HG03108 (cell line): ENCODE measurements around the gene OLIG1.

Source experiments
- ATAC-seq: cut with Tn5 transposase; IDR thresholded peaks from one replicate; pipeline ENCODE4 v1.9.1; 2021; ENCODE audit warnings: moderate library complexity; ENCODE audit not compliant: unreplicated experiment

OLIG1 gene

DNA sequence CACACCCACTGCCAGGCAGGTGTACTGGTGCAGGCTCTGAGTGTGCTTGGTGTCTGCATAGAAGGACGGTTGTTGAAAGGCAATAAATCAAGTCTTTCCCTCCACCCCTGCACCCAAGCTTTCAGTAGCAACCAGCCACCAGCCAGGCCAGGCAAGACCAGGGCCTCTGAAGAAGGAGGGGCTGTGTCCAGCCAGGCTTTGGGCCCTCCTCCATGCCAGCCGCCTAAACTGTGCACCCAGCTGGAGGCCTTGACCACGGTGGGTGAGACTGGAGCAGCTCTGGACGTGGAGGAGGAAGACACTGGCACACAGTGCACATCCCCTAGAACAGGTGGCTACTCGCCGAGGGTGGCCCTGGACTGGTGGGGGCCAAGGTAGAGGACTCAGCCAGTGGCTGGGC lies 39.3 kb upstream of the OLIG1 start:
- ATAC-seq: no peak

DNA sequence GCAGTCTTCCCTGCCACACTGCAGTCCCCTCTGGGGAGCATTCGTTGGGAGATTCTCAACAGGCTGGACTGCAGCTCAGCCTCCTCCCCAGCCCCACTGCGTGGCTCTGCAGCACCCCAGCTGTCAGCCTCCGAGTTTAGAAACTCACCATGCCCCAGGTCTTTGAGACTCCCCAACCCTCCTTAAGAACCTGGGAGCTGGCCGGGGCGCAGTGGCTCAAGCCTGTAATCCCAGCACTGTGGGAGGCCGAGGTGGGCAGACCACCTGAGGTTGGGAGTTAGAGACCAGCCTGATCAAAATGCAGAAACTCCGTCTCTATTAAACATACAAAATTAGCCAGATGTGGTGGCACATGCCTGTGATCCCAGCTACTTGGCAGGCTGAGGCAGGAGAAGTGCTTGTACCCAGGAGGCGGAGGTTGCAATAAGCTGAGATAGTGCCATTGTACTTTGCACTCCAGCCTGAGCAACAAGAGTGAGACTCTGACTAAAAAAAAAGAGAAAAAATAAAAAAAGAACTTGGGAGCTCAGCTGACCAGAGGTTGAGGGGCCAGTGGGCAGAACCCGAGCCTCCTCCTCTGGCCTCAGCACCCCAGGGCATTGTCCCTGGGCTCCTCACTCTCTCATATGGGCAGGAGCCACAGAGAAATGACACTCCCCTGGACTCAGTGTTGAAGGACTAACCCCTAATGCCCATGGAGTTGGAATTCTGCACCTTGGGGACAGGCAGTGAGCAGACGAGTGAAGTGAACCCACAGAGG lies 38.6 kb upstream of the OLIG1 start:
- no peak for ATAC-seq

DNA sequence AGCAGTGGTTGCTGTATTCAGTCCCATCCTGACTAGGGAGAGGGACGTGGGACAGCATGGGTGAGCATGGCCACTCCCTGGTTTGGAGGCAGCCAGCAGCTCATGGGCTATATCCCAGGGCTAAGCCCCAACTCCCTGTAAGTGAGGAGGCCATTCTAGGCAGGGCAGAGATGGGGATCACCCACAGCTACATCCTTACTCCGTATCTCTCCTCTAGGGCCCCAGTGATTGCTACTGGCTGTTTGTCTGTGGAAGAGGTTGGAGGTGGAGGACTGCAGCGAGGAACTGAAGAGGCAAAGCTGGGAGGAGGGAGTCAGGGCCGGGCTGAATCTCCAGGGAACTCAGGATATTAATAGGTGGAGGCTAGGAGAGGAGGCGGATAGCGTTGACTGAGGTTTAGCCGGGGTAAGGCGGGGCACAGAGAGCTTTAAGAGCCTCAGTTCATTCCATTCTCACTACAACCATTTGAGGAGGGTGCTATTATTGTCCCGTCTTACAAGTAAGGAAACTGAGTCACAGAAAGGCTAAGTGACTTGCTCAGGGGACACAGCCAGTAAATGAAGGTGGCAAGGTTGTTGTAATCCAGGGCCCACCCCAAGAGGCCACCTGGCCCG lies 37.4 kb upstream of the OLIG1 start:
- ATAC-seq: no peak

DNA sequence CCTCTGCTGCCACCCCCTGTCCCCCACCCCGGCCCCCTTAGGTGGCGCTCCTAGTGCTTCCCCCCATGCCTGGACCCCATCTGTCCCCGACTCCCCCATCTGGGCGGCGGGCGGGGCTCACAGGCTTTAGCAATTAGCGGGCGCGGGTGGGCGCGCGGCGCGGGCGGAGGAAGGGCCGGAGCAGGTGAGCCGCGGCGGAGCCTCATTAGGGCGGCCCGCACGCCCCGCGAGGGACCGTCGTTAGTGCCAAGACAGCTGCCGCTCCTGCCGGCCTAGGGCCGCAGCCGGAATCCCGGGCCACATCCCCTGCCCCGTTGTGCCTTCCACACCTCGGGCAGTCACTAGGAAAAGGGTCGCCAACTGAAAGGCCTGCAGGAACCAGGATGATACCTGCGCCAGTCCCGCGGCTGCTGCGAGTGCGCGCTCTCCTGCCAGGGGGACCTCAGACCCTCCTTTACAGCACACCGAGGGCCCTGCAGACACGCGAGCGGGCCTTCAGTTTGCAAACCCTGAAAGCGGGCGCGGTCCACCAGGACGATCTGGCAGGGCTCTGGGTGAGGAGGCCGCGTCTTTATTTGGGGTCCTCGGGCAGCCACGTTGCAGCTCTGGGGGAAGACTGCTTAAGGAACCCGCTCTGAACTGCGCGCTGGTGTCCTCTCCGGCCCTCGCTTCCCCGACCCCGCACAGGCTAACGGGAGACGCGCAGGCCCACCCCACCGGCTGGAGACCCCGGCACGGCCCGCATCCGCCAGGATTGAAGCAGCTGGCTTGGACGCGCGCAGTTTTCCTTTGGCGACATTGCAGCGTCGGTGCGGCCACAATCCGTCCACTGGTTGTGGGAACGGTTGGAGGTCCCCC lies 36.6 kb upstream of the OLIG1 start:
- ATAC-seq: no peak

DNA sequence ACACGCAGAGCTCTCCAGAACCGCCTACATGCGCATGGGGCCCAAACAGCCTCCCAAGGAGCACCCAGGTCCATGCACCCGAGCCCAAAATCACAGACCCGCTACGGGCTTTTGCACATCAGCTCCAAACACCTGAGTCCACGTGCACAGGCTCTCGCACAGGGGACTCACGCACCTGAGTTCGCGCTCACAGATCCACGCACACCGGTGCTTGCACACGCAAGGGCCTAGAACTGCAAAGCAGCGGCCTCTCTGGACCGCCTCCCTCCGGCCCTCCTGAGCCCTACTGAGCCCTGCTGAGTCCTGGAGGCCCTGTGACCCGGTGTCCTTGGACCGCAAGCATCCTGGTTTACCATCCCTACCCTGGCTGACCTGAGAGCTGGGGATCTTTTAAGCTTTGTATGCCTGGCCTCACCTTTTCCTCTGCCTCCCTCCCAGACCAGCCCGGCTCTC lies 36.0 kb upstream of the OLIG1 start:
- ATAC-seq: no peak

DNA sequence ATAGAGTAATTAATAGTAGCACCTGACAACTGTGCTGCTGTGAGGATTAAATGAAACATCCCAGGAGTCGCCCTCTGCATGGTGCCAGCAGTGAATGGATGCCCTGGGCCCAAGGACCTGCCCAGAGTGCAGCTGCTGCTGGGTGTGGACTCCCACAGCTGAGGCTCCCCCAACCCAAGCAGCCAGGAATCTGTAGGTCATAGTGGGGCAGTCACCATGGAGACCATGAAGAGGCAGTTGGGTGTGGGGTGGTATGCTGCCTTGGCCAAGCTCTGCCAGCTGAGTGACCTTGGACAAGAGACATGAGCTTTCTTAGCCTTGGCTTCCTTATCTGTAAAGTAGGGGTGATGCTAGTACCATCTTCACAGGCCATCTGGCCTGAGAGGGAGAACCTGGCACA lies 34.8 kb upstream of the OLIG1 start:
- ATAC-seq: no peak

DNA sequence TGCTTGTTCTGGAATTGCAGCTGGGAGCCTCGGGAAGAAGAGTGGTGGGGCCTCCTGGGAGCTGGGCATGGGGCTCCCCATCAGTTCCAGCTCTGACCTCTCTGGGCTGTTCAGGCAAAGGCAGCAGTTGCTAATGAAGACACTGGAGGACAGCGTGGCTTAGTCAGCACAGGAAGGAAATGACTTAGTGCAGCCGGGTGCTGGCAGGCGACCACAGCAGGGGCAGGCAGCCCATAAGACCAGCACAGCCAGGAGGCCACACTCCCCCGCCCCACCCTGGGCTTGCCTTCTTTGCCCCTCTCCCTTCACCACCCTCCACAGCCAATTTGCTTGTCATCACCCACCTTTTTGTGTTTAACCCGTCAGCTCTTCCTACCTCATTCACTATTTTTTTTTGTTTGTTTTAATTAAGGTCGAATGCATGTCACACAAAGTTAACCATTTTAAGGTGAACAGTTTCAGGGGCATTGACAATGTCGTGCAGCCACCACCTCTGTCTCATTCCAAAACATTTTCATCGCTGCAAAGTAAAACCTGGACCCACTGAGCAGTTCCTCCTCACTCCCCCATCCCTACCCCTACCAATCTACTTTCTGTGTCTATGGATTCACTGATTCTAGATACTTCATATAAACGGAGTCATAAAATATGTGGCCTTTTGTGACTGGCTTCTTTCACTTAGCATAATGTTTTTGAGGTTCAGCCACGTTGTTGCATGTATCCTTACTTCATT lies 33.3 kb upstream of the OLIG1 start:
- no peak for ATAC-seq

DNA sequence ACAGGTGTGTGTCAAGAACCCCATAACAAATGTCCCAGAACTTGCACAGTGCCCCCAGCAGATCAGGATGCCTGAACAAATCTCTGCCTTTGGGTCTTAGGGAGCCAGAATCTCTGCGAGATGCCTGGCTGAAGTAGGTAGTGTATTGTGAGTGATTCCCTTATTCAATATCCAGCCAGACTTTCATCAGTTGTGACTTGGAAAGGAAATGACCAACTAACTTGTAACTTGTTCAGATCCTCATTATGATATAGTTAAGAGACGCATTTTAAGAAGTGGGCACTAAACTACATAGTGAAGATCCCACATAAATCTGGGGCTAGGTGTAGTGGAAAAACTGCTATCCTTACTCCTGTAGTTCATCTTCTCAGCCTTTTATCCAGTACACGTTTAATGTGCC lies 32.4 kb upstream of the OLIG1 start:
- ATAC-seq: no peak

DNA sequence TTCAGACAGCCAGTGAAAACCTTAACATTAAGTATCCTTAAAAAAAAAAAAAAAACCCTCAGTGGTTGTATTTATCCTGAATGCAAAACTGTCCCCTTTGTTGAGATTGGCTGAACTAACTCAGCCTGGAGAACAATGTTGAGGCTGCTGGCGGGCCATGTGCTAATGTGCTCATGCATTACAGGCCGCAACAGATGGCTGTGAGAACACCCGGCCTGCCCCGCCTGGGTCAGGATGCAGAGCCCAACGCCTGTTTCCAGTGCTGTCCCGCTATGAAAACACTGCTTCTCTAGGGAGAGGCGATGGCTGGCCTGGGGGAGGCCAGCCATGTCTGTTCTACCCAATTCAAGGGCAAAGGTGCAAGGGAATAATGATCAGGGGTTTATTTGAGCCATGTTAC lies 30.4 kb upstream of the OLIG1 start:
- ATAC-seq: no peak

DNA sequence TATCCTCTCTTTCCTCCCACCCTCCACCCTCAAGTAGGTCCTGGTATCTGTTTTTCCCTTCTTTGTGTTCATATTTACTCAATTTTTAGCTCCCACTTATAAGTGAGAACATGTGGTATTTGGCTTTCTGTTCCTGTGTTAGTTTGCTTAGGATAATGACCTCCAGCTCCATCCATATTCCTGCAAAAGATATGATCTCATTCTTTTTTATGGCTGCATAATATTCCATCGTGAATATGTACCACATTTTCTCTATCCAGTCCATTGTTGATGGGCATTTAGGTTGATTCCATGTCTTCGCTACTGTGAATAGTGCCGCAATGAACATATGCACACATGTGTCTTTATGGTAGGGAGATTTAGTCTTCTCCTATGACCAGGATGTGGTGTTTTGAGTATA lies 29.7 kb upstream of the OLIG1 start:
- ATAC-seq: no peak

DNA sequence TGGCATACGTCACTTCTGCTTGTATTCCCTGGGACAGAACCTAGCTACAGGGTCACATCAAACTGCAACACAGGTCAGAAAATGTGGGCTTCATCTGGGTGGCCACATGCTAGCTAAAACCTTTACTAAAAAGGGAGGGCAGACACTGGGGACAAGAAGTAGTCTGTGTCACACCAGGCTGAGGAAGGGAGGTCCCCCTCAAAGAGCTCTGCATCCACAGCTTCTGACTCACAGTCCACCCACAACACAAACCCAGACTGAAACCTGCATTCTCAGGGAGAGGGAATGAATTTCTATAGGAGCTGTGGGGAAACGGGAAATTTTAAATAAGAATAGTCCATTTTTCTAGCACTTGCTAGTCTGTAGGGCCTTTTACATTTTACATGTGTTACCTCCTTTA lies 28.0 kb upstream of the OLIG1 start:
- ATAC-seq: no peak

DNA sequence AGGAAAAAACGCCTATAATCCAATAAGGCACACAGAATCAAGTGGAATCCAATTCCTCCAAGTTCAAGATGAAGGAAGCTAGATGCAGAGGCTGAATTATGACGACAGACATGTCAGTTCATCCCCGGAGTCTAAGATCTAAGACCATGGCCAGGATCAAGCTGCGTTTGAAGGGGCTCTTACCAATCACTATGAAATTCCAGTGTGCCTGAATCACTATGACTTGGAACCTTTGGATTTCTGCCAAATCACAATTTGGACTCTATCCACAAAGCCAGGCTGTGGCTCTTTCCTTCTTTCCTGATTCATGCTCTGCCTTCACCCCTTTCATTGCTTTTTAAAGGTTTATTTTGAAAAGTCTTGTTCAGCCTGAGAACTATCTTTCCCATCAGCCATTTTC lies 27.1 kb upstream of the OLIG1 start:
- ATAC-seq: no peak

DNA sequence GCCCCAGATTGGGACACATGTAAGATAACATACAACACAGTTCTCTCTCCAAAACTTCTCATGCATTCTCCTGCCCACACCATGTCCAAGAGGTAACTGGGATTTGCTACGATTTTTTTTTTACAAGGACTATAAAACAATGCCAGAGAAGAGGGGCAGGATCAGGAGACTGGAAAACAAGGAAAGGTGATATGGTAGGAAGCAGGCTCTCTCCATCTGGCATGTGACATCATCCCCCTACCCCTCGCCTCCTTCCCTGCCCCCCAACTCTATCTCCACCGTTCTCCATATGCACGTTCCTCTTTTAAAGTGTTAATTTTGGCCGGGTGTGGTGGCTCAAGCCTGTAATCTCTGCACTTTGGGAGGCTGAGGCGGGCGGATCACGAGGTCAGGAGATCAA lies 23.5 kb upstream of the OLIG1 start:
- no peak for ATAC-seq

DNA sequence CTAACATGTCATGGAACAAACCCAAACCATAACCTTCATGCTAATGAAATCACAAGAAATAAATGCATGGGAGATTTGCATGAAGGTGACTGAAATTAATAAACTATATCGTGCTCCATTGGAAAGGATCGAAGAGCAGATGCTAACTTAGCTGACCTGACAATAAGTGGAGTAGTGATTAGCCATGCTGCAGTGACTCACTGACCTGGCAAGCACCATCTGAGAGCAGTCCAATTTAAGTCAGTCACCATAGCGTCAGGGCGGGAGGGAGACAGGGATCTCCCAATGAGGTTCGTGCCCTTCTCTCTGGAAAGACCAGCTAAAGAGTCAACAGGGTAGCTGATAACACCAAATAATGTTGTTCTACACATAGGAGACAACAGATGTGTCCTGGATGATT lies 22.7 kb upstream of the OLIG1 start:
- no peak for ATAC-seq

DNA sequence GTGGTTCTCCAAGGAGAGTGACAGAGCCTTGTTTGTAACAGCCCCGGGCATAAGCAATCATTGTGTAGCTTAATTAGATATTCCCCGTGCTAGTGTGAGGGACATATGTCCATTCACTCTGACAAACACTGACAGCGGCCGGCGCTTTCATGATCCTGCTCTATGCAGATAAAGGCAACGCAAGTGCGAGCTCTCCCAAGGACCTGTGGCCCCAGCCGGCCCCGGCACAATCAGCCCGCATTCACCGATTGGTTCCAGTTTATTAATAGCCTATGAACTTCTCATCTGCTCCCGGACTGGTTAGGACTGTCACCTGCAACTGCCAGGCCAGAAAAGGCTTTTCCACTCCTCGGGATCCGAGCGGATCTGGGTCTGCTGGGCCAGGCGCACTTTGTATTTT lies 18.0 kb upstream of the OLIG1 start:
- ATAC-seq: no peak

DNA sequence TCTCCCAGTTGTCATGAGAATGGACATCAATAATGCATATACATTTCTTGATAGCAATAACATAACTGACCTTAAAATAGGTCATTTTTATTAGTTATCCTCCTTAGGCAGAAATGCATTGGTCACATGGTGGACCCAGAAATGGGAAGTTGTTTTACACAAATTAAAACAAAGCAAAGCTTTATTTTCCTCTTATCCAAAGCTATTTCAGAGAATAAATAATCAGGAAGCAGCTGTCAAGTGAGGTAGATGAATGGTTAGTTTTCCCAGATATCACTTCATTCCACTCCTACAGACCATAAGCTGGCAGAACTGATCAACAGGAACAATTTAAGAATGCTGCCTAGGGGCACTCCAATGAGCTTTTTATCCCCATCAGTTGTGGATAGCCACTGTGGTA lies 16.0 kb upstream of the OLIG1 start:
- no peak for ATAC-seq

DNA sequence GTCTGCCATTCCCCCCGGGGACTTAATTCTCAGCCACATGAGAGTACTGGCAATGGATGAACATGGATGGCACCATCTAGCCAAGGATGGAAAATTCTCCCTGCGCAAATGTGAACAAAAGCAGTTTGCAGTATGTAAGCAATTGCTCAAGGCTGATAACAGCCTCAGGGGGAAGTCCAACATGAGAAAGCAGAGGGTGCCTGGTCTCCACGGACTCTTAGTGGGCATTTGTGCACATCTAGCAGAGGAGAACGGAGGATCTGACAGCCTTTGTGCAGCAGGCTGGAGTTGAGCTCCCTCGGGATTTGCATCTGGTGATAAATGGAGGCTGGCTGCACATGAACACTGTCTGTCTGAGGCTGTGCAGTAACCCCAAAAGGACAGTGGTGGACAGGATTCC lies 13.9 kb upstream of the OLIG1 start:
- ATAC-seq: no peak

DNA sequence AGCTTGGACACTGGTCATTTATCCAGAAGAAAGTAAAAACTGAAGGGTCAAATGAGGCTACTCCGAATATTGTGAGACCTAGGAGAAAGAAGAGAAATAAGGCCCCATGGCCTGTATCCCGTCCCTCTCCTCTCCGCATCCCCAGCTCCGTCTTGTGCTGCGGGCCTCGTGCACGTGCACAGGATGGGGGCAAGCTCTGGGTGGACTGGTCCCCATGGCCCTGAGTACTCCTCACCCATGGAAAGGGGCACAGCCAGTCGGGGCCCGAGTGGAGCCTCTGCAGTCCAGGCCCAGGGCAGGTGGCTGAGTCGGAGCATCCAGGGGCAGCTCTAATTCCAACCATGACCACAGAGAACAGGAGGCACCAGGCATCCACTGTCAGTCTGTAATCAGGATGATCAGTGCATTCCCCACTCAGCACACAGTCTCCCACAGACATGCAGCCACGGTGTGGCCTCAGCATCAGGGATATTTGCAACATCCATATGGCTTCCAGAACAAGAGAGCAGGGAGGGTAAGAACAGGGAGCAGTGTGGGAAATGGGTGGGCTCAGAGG lies 12.5 kb upstream of the OLIG1 start:
- ATAC-seq: no peak

DNA sequence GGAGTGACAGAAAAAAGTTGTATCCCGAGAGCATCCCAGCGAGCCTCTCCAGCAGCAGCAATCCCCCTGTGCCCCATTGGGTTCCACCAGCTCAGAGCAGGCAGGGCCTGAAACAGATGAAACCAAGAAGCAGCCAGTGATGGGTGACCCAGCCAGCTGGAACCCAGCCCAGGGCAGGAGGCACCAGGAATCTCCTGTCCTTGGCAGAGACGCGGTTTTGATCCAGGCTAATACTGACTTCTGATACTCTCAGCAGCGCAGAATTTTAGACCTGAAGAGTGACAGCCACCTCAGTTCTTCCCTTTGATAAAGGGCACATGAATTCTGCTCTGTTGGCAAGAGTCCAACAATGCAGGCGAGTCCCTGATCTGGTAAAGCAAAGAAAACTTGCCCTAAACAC lies 11.4 kb upstream of the OLIG1 start:
- ATAC-seq: no peak

DNA sequence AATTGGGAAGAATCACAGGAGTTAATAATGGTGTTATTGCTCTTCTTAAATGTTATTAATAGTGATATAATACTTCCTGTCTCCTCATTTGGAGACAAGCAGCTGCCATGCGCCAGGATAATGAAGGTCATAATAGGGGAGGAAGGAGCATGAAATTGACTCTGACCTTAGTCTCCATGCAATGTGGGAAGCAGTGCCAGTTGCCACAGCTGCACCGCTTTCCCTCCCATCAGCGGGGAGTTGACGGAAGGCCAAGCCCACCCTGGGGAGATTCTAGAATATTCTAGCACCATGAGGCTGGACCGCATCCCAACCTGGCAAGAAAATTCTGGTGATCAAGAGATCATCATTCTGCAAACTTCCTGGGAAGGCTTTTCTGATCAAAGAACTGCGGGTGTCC lies 11.0 kb upstream of the OLIG1 start:
- no peak for ATAC-seq

DNA sequence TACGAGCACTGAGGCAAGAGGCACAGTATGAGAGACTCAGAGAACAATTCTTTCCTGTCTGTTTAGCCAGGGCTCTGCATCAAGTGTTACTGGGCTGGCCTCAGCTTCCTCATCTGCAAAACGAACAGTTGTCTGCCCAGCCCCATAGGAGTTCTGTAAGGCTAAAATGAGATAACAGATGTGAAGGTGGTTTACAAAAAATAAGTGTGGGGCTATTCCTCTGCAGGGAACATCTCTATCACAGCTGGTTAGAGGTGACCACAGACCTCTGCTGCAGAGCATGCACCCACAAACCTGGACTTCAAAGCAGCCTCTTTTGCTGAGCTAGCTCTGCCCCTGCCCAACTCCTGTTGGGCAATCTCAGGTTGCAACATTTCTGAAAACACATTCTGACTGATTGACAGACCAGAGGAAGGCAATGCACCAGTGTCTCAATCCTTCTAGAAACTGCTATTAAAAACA lies 10.5 kb upstream of the OLIG1 start:
- ATAC-seq: no peak
